NCI-H345 treated with DMSO at 0.1 percent for 48 hours (cell line): ENCODE results near the gene LRP1.

ENCODE experiments used
- DNase-seq: peaks from one replicate; lab custom pipeline; 2025; ENCODE audit not compliant: unreplicated experiment; lab: John Stamatoyannopoulos, UW

Gene LRP1

GRCh38 chr12:57170927-57171326 is 42.6 kb downstream of the LRP1 start:
- no peak for DNase-seq

GRCh38 chr12:57171668-57172067 is 43.4 kb downstream of the LRP1 start:
- DNase-seq: no peak

- DNase-seq: no peak
Observed at GRCh38 chr12:57173089-57173488, 44.8 kb downstream of the LRP1 start.

DNA sequence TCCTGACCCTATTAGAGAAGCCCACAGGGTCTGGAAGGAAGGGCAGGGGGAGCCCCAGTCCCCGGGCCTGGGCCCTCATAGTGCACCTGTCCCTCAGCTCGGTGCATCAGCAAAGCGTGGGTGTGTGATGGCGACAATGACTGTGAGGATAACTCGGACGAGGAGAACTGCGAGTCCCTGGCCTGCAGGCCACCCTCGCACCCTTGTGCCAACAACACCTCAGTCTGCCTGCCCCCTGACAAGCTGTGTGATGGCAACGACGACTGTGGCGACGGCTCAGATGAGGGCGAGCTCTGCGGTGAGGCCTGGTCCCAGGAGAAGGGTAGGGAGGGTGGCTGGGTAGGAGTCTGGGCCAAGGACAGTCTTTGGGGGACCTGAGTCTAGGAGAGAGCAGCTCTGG is 45.4 kb downstream of the LRP1 start:
- DNase-seq: no peak

GRCh38 chr12:57175428-57176138 is 47.3 kb downstream of the LRP1 start:
- peak; percentile 92 for DNase-seq

DNA sequence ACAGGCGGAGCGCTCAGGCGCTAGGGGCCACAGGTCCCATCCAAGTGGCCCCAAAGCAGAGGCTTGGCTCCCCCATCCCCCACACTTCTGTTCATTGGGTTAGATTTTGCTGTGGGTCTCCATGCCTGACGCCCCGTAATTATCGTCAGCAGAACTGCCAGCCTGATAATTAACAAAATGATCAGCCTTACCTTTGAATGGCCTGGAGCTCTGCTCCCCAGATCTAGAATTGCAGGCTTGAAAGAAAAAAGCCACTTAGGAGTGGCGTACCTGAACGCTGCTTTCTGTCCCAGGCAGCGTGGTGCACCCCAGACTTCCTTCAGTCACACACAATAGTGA is 47.8 kb downstream of the LRP1 start:
- no peak for DNase-seq

GRCh38 chr12:57176846-57177245 is 48.6 kb downstream of the LRP1 start:
- DNase-seq: no peak

GRCh38 chr12:57177354-57177753 is 49.1 kb downstream of the LRP1 start:
- no peak for DNase-seq

GRCh38 chr12:57178213-57178612 is 49.9 kb downstream of the LRP1 start:
- DNase-seq: no peak

DNA sequence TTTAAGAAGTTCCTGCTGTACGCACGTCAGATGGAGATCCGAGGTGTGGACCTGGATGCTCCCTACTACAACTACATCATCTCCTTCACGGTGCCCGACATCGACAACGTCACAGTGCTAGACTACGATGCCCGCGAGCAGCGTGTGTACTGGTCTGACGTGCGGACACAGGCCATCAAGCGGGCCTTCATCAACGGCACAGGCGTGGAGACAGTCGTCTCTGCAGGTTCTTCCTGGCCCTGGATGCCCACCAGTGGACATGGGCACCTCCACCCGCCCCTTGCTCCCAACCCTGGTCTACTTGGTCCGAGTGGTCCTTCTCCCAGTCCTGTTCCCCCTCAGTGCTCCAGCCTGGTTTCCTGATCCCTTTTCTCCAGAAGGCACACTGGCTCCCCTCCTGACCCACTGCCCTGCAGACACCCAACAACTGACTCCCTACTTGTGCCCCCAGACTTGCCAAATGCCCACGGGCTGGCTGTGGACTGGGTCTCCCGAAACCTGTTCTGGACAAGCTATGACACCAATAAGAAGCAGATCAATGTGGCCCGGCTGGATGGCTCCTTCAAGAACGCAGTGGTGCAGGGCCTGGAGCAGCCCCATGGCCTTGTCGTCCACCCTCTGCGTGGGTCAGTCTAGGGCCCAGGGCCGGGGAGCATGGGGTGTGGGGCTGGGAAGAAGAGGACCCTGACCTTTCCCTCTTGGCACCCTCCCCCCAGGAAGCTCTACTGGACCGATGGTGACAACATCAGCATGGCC is 51.2 kb downstream of the LRP1 start:
- DNase-seq: no peak

DNA sequence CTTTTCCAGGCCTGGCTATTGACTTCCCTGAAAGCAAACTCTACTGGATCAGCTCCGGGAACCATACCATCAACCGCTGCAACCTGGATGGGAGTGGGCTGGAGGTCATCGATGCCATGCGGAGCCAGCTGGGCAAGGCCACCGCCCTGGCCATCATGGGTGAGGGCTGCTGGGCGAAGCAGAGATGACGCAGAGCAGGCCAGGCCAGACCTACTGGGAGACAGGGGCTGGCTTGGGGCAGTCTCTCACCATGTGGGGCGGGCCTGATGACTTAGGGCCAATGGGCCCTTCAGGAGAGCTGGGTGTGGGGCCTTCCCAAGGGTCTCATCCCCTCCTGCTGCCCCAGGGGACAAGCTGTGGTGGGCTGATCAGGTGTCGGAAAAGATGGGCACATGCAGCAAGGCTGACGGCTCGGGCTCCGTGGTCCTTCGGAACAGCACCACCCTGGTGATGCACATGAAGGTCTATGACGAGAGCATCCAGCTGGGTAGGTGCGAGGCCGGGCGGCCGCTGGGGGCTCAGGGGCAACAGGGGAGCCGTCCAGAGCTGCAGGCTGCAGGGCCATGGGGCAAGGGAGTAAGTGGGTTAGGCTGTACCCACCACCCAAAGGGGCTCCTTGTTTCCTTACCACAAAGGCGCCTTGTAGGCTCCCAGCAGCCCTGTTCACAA is 52.2 kb downstream of the LRP1 start:
- DNase-seq: no peak

GRCh38 chr12:57181072-57181471 is 52.8 kb downstream of the LRP1 start:
- no peak for DNase-seq

- no peak for DNase-seq
Observed at GRCh38 chr12:57181561-57182155, 53.4 kb downstream of the LRP1 start.

- peak; percentile 71 for DNase-seq
Observed at GRCh38 chr12:57182918-57183575, 54.8 kb downstream of the LRP1 start.

GRCh38 chr12:57183939-57184725 is 55.8 kb downstream of the LRP1 start:
- no peak for DNase-seq

GRCh38 chr12:57185403-57185802 is 57.1 kb downstream of the LRP1 start:
- DNase-seq: no peak

- no peak for DNase-seq
Observed at GRCh38 chr12:57185906-57186508, 57.7 kb downstream of the LRP1 start.

DNA sequence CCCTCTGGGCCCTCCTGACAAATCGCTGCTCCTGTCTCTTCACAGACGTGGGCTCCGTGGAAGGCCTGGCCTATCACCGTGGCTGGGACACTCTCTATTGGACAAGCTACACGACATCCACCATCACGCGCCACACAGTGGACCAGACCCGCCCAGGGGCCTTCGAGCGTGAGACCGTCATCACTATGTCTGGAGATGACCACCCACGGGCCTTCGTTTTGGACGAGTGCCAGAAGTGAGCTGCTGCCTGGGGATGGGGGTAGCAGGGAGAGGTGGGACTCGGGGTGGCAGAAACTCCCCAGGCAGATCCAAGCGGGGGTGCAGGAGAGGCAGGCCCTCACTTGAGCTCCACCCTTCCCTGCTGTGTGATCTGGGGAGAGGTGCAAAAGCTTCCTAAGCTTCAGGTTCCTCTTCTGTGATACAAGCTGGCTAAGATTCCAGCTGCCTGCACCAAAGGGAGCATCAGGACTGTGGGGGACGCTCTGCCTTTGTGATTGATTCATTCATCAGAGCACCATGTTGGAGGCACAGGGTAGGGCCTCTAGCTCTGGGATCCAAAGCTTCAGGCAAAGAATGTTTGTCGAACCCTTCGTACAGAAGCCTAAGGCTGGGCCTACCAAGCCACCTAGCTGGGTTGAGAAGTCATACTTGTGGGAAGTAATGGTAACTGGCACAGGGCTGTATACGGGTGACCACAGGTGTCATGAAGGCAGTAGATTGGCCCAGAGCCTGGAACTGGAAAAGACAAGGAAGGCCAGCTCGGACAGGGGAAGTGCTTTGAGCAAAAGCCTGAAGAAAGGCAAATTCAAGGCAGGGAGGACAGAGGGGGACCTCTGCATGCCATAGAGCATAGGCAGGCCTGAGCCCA is 59.2 kb downstream of the LRP1 start:
- no peak for DNase-seq

- no peak for DNase-seq
Observed at GRCh38 chr12:57188090-57188425, 59.8 kb downstream of the LRP1 start.
